OCI-LY1 (cell line): ENCODE measurements around the gene SMAD3.

Source experiments
- EZH2 ChIP-seq: fragments of 200-600 bp; sonication (generic), shearing (Covaris generic); IDR thresholded peaks from 2 replicates; pipeline ENCODE4 v1.8.0; 2017; ENCODE audit warnings: borderline replicate concordance, mixed run types, mild to moderate bottlenecking, antibody characterized with exemption, low read length, moderate library complexity, mixed read lengths
- TF ChIP-seq, protein P1 (sequence below): fragments of 200-600 bp; sonication (generic), shearing (Covaris generic); IDR thresholded peaks from 2 replicates; pipeline ENCODE4 v1.5.1; 2017; ENCODE audit warnings: mild to moderate bottlenecking, antibody characterized with exemption, low read length, moderate library complexity, mixed read lengths

DNA sequence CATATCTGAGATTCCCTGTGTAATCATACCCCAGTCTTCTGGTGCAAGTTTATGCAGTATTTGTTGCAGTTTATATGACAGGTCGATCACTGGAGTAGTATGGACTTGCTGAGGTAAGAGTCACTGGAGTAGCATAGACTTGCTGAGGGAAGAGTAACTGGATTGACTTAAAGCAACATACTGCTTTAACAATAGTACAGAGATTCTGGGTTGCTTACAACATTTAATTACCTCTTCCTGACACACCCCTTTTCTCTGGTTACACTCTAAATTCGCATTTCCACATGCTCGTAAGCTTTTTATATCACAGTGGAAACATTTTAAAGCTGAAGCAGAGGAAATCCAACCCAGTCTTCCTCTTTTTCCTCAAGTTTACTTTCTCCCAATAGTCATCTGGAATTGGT, 177.3 kb downstream of the SMAD3 start:
- TF ChIP-seq, protein P1, sequence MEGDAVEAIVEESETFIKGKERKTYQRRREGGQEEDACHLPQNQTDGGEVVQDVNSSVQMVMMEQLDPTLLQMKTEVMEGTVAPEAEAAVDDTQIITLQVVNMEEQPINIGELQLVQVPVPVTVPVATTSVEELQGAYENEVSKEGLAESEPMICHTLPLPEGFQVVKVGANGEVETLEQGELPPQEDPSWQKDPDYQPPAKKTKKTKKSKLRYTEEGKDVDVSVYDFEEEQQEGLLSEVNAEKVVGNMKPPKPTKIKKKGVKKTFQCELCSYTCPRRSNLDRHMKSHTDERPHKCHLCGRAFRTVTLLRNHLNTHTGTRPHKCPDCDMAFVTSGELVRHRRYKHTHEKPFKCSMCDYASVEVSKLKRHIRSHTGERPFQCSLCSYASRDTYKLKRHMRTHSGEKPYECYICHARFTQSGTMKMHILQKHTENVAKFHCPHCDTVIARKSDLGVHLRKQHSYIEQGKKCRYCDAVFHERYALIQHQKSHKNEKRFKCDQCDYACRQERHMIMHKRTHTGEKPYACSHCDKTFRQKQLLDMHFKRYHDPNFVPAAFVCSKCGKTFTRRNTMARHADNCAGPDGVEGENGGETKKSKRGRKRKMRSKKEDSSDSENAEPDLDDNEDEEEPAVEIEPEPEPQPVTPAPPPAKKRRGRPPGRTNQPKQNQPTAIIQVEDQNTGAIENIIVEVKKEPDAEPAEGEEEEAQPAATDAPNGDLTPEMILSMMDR, result no peak
- TF ChIP-seq EZH2, result no peak
